ENCODE results near the gene CYB5A.

GRCh38 chr18:74230922-74231714 is 60.6 kb downstream of the CYB5A start:
- no peak for TF ChIP-seq CTCF (conservative IDR thresholded peaks at IDR 0.05)
- TF ChIP-seq ZFX (IDR thresholded peaks at IDR 0.05) = no peak
